Measurements from ENCODE around the gene AREG.

DNA sequence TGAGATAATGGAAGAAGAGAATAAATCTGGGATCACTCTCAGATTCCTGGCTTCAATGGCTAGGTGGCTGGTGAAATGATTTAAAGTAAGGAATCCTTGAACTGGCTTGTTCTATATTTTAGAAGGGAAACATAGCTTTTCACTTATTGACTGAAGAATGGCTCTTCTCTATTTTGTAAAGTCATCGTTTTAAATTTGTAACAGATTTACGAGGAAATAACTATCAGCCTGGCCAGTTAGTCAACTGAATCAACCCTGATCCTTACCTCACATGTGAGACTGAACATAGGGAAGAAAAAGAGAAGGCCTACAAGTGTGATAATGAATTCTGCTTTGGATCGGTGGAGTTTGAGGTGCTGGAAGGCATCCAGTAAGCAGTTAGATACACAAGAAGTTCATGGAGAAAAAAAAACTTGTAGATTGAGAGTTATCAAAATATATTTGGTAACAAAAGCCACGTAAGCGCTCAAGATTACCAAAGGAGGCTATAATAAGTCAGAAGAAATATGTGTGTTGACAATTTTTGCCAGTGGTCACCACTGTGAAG lies 12.0 kb downstream of the AREG start:
- TF ChIP-seq CREB1 (CRISPR knock-in tag; IDR thresholded peaks at IDR 0.05; ENCODE audit: low read depth) (no peak), EZH2phosphoT487 (IDR thresholded peaks at IDR 0.05; ENCODE audit: unreplicated experiment) (no peak)
- TF ChIP-seq, protein P1, sequence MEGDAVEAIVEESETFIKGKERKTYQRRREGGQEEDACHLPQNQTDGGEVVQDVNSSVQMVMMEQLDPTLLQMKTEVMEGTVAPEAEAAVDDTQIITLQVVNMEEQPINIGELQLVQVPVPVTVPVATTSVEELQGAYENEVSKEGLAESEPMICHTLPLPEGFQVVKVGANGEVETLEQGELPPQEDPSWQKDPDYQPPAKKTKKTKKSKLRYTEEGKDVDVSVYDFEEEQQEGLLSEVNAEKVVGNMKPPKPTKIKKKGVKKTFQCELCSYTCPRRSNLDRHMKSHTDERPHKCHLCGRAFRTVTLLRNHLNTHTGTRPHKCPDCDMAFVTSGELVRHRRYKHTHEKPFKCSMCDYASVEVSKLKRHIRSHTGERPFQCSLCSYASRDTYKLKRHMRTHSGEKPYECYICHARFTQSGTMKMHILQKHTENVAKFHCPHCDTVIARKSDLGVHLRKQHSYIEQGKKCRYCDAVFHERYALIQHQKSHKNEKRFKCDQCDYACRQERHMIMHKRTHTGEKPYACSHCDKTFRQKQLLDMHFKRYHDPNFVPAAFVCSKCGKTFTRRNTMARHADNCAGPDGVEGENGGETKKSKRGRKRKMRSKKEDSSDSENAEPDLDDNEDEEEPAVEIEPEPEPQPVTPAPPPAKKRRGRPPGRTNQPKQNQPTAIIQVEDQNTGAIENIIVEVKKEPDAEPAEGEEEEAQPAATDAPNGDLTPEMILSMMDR (conservative IDR thresholded peaks at IDR 0.05; ENCODE audit: low read depth in 2 of 2), result no peak
